GM19238 (cell line): Measurements from ENCODE around the gene TMEM150B.

Source experiments
- DNase-seq: peaks from one replicate; pipeline ENCODE4 v3.0.0; 2011; ENCODE audit warnings: low spot score; ENCODE audit not compliant: insufficient read length

Gene TMEM150B

DNA sequence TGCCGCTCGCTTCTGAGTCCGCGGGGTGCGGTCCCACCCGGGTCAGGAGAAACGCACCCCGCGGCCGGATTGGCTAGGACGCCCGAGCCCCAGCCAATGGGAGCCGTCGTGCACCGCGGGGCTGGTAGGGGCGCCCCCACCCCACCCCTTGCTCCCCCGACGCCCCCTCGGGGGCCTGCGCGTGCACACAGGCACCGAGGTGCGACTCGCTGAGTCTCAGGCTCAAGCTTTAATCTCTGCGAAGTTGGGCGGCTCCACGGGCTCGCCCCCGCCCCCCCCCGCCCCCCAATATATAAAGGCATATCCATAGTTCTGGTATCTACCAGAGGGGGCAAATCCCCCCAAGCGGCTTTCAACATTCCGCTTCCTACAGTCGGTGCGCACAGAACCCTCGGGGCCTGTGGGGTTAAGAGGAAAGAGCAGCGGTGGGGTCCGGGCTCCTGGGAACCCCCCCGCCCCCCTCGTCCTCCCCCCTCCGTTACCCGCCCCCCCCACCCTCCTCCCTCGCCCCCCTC lies 29.6 kb upstream of the TMEM150B start, which contains the start of gene COX6B2:
COX6B2 (minus strand) TSS at position 22 of the 515 bp plus-strand sequence. CDS start 198 bp downstream, outside the sequence.
- DNase-seq = no peak

DNA sequence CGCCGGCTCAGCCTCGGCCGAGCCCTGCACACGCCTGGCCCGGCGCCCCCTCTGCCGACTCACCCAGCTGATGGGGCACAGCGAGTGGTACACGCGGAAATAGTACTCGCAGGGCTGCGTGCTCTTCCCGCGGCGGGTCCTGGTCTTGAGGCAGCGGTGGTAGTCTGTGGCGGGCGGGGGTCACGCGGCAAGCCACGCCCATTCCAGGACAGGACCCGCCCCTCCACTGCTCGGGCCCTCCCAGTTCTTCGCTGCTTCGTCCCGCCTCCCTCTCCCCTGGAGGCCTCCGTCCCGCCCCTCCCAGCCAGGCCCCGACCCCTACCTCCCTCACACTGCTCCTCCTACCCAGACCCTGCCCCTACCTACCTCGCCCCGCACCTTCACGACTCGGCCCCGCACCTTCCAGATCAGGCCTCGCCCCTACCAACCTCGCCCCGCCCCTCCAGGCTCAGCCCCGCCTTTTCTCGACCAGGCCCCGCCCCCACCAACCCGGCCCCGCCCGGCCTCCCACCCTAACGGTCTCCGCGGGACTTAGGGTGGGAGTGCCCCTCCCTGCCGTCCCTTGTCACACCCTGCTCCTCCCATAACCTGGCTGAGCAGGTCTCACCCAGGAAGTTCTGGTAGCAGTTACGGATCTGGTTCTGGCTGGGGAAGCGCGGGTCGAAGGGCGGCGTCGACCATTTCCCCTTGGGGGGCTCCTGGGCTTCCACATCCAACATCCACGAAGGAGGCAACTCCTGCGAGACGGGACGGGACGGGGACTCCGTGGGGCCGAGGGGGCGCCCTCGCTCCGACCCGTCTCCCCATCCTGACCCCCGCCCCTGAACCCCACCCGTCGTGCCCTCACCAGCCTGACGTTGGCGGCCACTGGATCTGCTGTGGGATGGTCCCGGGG lies 28.9 kb upstream of the TMEM150B start:
- DNase-seq = peak; percentile 78

- DNase-seq = no peak
These were observed 28.2 kb upstream of the TMEM150B start for GRCh38 chr19:55353356-55353802.

DNA sequence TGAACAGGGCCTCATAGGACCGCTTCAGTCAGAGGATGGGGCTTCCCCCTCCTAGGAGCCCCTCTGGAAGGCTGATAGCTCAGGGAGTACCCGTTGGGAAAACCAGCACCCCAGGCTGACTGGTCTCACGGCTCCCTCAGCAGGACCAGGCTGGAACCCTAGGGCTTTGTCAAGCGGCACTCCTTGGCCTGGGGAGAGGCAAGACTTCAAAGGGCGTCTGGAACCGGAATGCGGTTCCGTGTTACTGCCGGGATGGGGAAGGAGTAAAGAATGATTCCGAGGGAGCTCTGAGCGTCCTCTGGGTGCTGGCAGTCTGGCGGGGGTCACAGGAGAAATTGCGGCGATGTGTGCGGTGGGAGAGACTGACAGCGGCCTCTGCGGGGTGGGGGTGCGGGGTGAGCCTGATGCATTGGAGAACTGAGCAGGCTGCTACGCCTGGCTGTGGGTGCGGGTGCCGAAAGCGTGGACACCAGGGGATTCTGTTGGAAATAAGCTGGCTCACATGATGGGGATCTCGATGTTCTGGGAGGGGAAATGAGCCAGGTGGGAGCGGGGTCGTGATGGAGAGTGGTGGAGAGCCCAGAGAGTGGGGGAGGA lies 27.5 kb upstream of the TMEM150B start:
- no peak for DNase-seq

DNA sequence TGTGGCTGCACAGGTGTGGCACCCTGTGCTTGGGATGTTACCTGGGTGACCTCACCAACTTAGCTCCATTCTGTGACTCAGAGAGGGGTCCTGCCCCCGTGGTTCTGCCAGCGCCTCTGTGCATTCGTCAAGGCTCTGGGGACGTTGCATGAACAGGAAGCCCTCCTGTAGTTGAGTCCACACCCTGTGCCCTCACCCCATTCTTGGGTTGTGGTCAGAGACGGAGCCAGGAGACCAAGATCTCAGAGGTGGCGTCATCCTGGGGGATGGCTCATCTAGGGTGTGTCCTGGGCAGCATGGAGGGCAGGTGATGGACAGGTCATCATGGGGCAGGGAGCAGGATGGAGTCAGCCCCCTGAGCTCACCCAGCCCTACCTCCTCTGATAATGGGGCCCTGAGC lies 26.9 kb upstream of the TMEM150B start:
- no peak for DNase-seq

DNA sequence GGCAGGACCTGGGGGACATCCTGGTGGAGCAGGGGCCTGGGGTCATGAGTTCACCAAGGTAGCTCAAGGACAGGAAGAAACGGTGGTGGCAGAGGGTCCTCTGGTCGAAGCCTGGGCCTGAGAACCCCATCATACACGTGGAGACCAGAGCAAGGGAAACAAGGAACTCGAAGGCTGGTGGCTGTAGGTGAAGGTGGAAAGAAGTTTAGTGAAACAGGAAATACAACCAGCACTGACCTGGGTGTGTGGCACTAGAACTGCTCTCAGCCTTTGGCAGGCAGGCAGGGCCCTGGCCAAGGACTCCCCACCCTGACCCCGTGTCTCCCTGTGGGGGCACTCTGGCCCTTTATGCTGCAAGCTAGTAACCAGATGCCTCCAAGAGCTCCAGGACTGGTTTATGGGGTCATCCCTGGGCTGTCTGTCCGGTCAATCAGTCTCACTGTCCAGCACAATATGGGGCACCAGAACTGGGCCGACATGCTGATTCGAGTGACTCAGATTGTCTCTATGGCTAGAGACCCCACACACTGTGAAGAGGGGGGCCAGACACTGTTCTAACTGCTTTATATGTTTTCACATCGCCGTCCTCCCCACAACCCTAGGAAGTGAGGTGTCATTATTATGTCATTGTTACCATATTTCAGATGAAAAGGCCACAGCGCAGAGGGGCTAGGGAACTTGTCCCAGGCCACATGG lies 25.6 kb upstream of the TMEM150B start:
- no peak for DNase-seq

DNA sequence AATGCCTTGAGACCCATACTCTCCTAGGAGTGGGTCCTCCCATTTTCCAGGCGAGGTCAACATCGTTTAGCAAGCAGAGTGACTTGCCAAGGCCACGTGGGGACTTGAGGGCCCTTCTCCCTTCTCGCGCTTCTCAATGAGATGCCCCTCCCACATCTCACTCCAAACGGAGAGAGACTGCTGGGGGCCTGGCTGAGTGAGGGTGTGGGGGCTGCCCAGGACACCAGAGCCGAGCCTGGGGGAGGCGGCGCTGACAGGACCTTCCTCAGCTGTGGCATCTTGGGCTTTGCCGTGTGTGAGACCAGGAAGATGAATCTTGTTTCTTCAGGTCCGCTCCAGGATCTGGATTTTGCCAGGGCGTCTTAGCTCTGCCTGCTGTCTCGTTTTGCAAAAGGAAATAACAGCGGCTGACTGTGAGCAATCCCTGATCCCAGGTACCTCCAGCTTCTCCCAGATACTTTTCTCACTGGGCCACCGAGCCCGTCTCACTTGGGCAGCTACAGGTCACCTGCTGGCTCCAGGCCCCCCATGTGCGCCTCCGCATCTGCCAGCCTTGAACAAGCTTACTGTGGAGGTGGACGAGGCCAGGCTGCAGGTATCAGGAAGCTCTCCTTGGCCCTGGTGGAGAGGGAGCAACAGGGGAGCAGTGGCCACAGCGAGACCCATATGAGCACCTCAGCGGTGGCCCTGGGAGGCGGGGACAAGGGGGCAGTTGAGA lies 23.3 kb upstream of the TMEM150B start:
- DNase-seq = no peak

GRCh38 chr19:55347442-55348009 lies 22.4 kb upstream of the TMEM150B start:
- DNase-seq = no peak

DNA sequence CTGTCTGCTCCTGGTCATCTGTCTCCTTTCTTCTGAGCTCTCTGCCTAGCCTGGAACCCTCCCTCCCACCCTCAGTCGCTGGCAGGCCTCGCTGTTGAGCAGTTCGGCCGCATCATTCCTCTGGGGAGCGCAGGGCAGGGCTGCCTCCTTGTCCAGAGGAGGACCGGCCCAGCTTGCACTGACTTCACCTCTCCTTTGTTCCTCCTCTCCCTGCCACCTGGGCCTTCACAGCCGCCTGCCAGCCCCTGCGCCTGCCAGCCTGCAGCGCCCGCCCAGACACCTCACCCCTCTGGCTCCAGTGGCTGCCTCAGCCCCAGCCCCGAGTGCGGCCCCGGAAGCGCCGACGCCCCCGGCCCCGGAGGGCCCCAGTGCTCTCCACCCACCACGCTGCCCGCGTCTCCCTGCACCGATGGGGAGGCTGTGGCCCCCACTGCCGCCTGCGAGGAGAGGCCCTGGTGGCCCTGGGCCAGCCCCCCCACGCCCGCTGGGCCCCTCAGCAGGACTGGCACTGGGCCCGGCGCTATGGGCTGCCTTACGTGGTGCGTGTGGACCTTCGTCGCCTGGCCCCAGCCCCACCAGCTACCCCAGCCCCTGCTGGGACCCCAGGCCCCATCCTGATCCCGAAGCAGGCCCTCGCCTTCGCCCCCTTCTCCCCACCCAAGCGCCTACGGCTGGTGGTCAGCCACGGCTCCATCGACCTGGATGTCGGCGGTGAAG lies 21.7 kb upstream of the TMEM150B start:
- DNase-seq = no peak

- no peak for DNase-seq
These were observed 20.9 kb upstream of the TMEM150B start for GRCh38 chr19:55345818-55346724.

DNA sequence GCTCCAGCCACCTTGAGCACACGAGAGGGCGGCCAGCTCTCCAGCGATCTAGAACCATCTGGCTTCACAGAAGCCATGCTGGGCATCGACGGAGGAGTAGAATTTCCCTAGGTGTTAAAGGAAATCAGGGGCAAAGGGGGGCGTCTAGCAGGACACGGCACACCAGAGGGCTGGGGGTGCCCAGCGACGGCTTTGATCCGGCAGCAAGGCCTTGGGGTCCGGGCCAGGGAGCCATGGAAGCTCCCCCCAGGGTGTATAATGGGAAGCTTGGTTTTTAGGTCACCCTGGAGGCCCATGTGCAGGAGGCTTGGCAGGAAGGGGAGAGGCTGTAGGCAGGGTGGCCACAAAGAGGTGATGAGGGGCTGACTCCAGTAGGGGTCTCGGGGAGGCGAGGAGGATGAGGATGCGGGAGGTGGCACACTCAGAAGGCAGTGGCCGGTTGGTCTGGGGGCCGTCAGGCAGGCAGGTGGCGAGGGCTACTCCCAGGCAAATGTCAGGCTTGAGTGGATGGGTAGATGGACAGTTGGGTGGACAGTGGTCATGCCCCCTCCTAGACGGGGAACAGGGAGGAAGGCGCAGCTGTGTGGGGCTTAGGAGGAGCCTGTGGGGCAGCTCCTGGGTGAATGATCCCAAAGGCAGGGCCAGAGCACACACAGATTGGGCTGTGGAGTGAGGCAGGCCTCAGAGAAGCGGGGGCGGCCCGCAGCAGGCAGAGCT lies 20.1 kb upstream of the TMEM150B start:
- no peak for DNase-seq

GRCh38 chr19:55344444-55344843 lies 19.3 kb upstream of the TMEM150B start:
- DNase-seq = no peak

- no peak for DNase-seq
These were observed 16.7 kb upstream of the TMEM150B start for GRCh38 chr19:55341595-55342531.

DNA sequence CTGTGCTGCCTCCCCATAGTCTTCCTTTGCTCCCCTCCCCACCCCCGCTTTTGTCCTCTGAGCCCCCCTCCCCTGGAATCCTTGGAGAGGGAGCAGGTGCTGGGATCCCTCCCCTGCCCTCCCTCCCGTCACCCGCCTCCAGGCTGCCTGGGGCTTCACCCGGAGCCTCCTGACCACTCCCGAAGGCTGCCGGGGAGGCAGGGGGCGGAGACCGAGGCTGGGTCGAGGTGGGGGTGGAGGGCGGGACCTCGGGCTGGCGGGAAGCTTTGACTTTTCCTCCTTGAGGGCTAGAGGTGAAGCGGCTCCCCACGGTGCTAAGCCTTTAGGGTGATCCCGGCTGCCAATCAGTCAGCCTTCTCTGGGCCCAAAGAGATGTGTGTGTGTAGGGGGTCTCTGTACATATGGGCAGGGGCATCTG lies 16.0 kb upstream of the TMEM150B start:
- DNase-seq = peak; percentile 92

GRCh38 chr19:55340784-55341147 lies 15.6 kb upstream of the TMEM150B start:
- DNase-seq = no peak

GRCh38 chr19:55339889-55340783 lies 15.0 kb upstream of the TMEM150B start:
- DNase-seq = no peak
